BLaER1 treated with 17β-estradiol and CSF1 and Interleukin-3, amounts not matched to agents 10 nM and 100 nM (cell line): ENCODE results near the gene PDIA5.

ENCODE experiments used
- H3K27ac ChIP-seq, 11 experiments: shearing (Covaris generic); formaldehyde crosslinking; 2 replicates each; pipeline ENCODE4 v1.8.1; 2022
- H3K27me3 ChIP-seq, 11 experiments: shearing (Covaris generic); formaldehyde crosslinking; 2 replicates each; pipeline ENCODE4 v1.8.1; 2022
- H3K36me3 ChIP-seq, 11 experiments: shearing (Covaris generic); formaldehyde crosslinking; 2 replicates each; pipeline ENCODE4 v1.8.1; 2022
- H3K4me1 ChIP-seq, 10 experiments: shearing (Covaris generic); formaldehyde crosslinking; 2 replicates each; pipeline ENCODE4 v1.8.1; 2022
- H3K4me2 ChIP-seq, 11 experiments: shearing (Covaris generic); formaldehyde crosslinking; 2 replicates each; pipeline ENCODE4 v1.8.1; 2022
- H3K4me3 ChIP-seq, 10 experiments: shearing (Covaris generic); formaldehyde crosslinking; 2 replicates each; pipeline ENCODE4 v1.8.1; 2022
- H3K9ac ChIP-seq, 11 experiments: shearing (Covaris generic); formaldehyde crosslinking; 2 replicates each; pipeline ENCODE4 v1.8.1; 2022
- H3K9me3 ChIP-seq, 11 experiments: shearing (Covaris generic); formaldehyde crosslinking; replicated peaks in 1 of 11; 2 replicates each; pipeline ENCODE4 v1.8.1; 2022
- H4K20me1 ChIP-seq, 11 experiments: shearing (Covaris generic); formaldehyde crosslinking; 2 replicates each; pipeline ENCODE4 v1.8.1; 2022
- Cebpa-rat ChIP-seq, 11 experiments: shearing (Covaris generic); IDR thresholded peaks; 2 replicates each; pipeline ENCODE4 v1.8.1; 2022

Gene PDIA5

DNA sequence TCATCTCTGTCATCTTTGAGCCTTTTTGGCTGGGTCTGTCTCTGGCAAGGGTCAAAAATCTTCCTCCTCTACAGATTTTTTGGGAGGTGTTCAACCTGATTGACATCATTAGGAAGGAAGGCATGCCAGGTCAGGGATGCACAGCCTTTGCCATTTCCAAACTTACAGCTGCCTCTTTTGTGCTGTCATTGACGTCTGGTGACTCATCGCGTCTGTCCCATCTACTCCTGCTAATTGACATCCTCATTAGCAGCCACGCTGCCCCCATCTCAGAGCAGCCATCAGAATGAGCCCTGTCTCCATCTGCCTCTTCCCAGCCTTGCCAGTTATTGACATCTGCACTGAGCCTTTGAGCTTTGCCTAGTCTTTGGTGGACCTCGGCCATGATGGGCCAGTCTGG is 53.0 kb downstream of the PDIA5 start:
- H3K4me3 ChIP-seq, result no peak overlapping the region
- H3K27me3 ChIP-seq, result no peaks in the 10 kb centered on the region
- TF ChIP-seq Cebpa-rat (IDR thresholded peaks at IDR 0.05), result no peak
- H3K4me1 ChIP-seq, result peaks cover 0 to 41% (median 31%) of the 10 kb centered on the region in 10 experiments; a peak in 16 of 20 replicates
- H3K36me3 ChIP-seq, result peaks cover 0 to 24% (median 3%) of the 10 kb centered on the region in 11 experiments; a peak in 8 of 22 replicates
- peaks cover 0 to 5% (median 0%) of the 10 kb centered on the region in 11 experiments; a peak in 1 of 22 replicates for H4K20me1 ChIP-seq
- H3K4me2 ChIP-seq, result peak overlapping the region in 8 of 11 experiments; percentile 23 to 74 (median 61); a peak in 13 of 22 replicates
- no peaks in the 10 kb centered on the region for H3K9me3 ChIP-seq
- no peak overlapping the region for H3K27ac ChIP-seq
- no peak overlapping the region for H3K9ac ChIP-seq

DNA sequence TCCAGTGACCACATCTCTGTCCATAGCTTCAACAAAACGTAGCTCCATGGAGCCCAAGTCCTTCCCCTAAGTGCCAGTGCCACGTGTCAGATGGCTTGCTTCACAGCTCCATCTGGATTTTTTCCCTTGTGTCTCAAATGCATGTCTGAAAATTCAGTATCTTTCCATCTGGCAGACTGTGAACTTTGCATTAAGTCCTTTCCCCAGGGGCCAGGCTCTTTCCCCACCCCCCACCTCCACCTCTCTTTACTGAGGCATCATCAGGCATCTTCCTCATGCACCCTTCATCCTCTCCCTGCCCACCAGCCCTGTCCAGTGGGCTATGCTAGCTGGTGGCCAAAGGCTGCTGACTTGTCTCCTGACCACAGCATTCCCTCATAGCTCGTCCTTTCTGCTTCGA is 53.7 kb downstream of the PDIA5 start:
- TF ChIP-seq Cebpa-rat (IDR thresholded peaks at IDR 0.05), result no peak
- Histone ChIP-seq H3K4me2 (peak overlapping the region in 8 of 11 experiments; percentile 23 to 74 (median 61); a peak in 16 of 22 replicates), H3K4me3 (no peak overlapping the region), H3K27me3 (no peaks in the 10 kb centered on the region), H3K9me3 (no peaks in the 10 kb centered on the region), H3K27ac (no peak overlapping the region), H3K9ac (no peak overlapping the region), H3K36me3 (peaks cover 0 to 30% (median 5%) of the 10 kb centered on the region in 11 experiments; a peak in 8 of 22 replicates), H4K20me1 (no peaks in the 10 kb centered on the region), H3K4me1 (peaks cover 0 to 33% (median 24%) of the 10 kb centered on the region in 10 experiments; a peak in 15 of 20 replicates)

DNA sequence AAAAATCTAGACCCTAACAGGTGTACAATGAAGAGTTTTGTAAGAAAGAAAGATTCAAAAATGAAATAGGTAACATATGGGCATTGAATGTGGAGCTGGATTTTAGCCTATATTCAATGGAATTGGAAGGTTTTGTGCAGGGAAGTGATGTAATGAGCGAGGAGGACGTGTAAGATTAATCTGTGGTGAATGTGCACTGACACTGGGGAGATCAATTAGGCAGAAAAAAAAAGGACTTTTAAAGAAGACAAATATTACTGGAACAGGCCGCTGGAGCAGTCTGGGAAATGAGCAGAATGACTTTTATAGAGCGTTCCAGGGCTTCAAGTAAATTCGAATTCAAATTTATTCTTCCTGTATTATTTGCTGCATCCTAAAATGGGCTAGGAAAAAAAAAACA is 55.2 kb downstream of the PDIA5 start:
- Histone ChIP-seq H3K27me3 (no peaks in the 10 kb centered on the region), H3K4me2 (peak overlapping the region in 6 of 11 experiments; percentile 23 to 74 (median 66); a peak in 12 of 22 replicates), H3K27ac (no peak overlapping the region), H3K9ac (no peak overlapping the region), H4K20me1 (no peaks in the 10 kb centered on the region), H3K4me3 (no peak overlapping the region), H3K9me3 (no peaks in the 10 kb centered on the region), H3K36me3 (peaks cover 0 to 31% (median 5%) of the 10 kb centered on the region in 11 experiments; a peak in 7 of 22 replicates), H3K4me1 (peaks cover 0 to 29% (median 23%) of the 10 kb centered on the region in 10 experiments; a peak in 15 of 20 replicates)
- TF ChIP-seq Cebpa-rat (IDR thresholded peaks at IDR 0.05), result no peak

DNA sequence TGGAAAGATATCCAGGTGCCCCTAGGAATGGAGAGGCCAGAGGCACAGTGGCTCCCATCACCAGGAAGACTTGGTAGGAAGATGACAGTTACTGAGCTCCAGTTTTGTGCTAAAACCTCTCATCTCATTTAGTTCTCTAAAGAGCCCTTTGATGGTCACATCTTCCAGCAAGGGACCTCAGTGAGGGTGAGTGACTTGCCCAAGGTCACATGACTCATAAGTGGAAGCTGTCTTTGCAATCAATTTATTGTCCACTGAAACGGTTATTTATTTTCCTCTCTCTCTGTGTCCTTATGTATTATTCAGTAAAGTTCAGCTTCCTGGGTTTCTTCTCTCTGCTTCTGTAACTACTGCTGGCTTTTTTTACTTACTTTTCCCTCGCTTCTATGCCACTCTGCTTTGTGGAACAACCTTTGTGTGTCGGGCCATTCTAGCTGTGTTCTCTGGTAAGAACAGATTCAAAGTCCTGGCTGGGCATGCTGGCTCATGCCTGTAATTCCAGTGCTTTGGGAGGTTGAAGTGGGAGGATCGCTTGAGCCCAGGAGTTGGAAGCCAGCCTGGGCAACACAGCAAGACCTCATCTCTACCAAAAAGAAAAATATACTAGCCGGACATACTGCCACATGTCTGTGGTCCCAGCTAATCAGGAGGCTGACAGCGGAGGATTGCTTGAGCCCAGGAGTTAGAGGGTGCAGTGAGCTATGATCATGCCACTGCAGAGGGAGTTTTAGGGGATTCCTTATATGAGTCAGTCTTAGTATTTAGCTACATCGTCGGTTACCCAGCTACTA is 55.9 kb downstream of the PDIA5 start:
- no peaks in the 10 kb centered on the region; a peak in 1 of 22 replicates for H4K20me1 ChIP-seq
- TF ChIP-seq Cebpa-rat (IDR thresholded peaks at IDR 0.05), result no peak
- H3K27me3 ChIP-seq, result no peaks in the 10 kb centered on the region
- peaks cover 0 to 31% (median 5%) of the 10 kb centered on the region in 11 experiments; a peak in 7 of 22 replicates for H3K36me3 ChIP-seq
- H3K4me2 ChIP-seq, result no peak overlapping the region
- H3K27ac ChIP-seq, result no peak overlapping the region
- peaks cover 0 to 29% (median 23%) of the 10 kb centered on the region in 10 experiments; a peak in 15 of 20 replicates for H3K4me1 ChIP-seq
- no peak overlapping the region for H3K9ac ChIP-seq
- H3K4me3 ChIP-seq, result no peak overlapping the region
- H3K9me3 ChIP-seq, result no peaks in the 10 kb centered on the region

DNA sequence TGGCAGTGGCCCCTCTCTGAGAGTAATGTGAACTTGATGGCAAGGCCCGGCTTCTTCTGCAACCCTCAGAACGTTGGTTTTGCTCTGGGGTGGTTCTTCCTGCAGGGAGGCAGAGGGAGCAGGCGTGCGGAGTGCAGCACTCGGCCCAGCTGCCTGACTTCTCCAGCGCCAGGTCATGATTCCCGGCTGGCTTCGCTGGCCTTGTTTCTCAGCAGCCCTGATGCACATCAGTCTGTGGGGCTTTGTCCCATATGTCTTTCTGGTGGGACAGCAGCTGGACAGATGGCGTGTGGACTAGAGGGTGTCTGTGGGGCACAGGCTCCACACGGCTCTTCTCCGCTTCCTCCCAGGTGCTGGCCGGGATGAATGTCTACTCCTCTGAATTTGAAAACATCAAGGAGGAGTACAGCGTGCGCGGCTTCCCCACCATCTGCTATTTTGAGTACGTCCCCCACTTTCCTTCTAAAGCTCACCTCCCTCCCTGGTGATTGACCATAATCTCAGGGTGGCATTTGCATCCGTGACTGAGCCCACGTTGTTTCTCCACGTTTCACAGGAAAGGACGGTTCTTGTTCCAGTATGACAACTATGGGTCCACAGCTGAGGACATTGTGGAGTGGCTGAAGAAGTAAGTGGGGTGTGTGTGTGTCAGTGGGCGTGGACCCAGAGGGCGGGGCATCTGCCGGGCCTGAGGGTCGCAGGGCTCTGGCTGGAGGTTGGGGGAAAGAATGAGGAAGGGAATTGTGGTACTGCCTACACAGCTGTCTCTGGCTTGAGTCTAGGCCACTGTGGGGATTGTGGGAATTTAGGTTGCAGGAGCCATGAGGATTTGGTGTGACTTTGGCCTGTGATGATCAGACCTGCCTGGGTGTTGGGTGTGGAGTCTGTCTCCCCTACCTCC is 57.1 kb downstream of the PDIA5 start:
- Histone ChIP-seq H3K36me3 (peaks cover 0 to 31% (median 5%) of the 10 kb centered on the region in 11 experiments; a peak in 6 of 22 replicates), H3K4me3 (no peak overlapping the region), H4K20me1 (no peaks in the 10 kb centered on the region; a peak in 1 of 22 replicates), H3K27ac (no peak overlapping the region), H3K4me1 (peaks cover 0 to 29% (median 23%) of the 10 kb centered on the region in 10 experiments; a peak in 15 of 20 replicates), H3K9me3 (no peaks in the 10 kb centered on the region), H3K4me2 (no peak overlapping the region), H3K27me3 (no peaks in the 10 kb centered on the region), H3K9ac (no peak overlapping the region)
- TF ChIP-seq Cebpa-rat (IDR thresholded peaks at IDR 0.05), result no peak

DNA sequence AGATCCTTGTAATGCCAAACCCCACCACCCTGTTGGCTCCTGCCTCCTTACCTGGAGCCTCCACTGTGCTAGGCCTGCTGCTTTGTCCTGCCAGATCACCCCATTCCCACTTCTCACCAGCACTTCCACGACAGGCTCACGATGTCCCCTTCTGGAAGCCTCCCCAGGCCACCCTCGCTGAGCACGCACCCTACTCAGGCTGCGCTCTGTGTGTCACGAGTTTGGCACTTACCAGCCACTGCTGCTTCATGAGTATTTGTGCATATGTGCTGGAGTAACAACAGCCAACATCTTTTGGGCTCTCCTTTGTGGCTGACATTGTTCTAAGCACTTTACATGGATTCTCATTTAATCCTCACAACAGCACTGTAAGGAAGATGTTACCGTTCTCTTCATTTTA is 58.1 kb downstream of the PDIA5 start:
- H3K27ac ChIP-seq, result no peak overlapping the region
- H3K9me3 ChIP-seq, result no peaks in the 10 kb centered on the region
- peaks cover 0 to 25% (median 20%) of the 10 kb centered on the region in 10 experiments; a peak in 15 of 20 replicates for H3K4me1 ChIP-seq
- H3K4me2 ChIP-seq, result no peak overlapping the region
- no peaks in the 10 kb centered on the region for H3K27me3 ChIP-seq
- no peak for TF ChIP-seq Cebpa-rat (IDR thresholded peaks at IDR 0.05)
- H3K4me3 ChIP-seq, result no peak overlapping the region
- H4K20me1 ChIP-seq, result no peaks in the 10 kb centered on the region; a peak in 1 of 22 replicates
- peaks cover 0 to 31% (median 5%) of the 10 kb centered on the region in 11 experiments; a peak in 6 of 22 replicates for H3K36me3 ChIP-seq
- no peak overlapping the region for H3K9ac ChIP-seq

DNA sequence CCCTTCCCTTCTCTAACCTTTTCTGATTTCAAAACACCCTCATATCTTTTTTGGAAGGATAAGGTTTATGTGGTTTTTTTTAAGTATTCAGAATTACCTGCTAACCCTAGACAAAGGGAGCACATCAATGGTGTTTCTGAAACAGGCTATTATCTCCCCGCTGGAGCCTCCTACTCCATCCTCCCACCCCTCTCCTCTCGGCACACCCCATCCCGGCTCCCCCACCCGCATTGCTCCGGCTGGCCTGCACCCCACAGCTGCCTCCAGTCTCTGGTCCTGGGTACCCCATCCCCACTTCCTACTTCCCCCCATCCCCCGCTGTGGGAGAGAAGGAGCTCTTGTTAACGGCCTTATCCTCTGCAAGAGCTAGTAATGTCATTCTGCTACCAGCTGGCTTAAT is 59.2 kb downstream of the PDIA5 start:
- Histone ChIP-seq H4K20me1 (no peaks in the 10 kb centered on the region; a peak in 1 of 22 replicates), H3K4me2 (no peak overlapping the region), H3K4me3 (no peak overlapping the region), H3K27me3 (no peaks in the 10 kb centered on the region), H3K4me1 (peaks cover 0 to 15% (median 11%) of the 10 kb centered on the region in 10 experiments; a peak in 15 of 20 replicates), H3K9ac (no peak overlapping the region), H3K27ac (no peak overlapping the region), H3K36me3 (peaks cover 0 to 31% (median 5%) of the 10 kb centered on the region in 11 experiments; a peak in 9 of 22 replicates), H3K9me3 (no peaks in the 10 kb centered on the region)
- TF ChIP-seq Cebpa-rat (IDR thresholded peaks at IDR 0.05), result no peak

DNA sequence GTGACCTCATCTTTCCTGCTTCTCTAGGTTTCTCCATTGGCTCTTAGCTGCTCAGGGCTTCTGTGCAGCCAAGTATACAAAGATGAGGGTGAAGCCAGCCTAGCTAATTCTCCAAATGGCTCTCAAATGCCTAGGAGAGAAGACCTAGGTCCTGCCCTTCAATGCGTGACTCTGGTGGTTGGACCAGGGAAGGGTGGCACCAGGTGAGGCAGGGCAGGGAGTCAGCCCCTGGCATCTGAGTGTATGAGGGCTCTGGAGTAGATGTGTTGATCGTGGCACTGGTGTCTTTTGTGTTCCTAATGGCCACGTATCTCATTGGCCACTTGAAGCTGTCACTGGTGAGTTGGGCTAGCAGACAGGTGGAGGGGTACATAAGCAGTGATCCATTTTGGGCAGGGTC is 59.8 kb downstream of the PDIA5 start:
- Histone ChIP-seq H3K4me1 (peaks cover 0 to 9% (median 4%) of the 10 kb centered on the region in 10 experiments; a peak in 15 of 20 replicates), H3K27me3 (no peaks in the 10 kb centered on the region), H4K20me1 (no peaks in the 10 kb centered on the region; a peak in 1 of 22 replicates), H3K36me3 (peaks cover 0 to 31% (median 5%) of the 10 kb centered on the region in 11 experiments; a peak in 9 of 22 replicates), H3K4me2 (no peak overlapping the region), H3K9ac (no peak overlapping the region), H3K4me3 (no peak overlapping the region), H3K9me3 (no peaks in the 10 kb centered on the region), H3K27ac (no peak overlapping the region)
- no peak for TF ChIP-seq Cebpa-rat (IDR thresholded peaks at IDR 0.05)
